Measurements from ENCODE around the gene TCF7L2. TPM values are rescaled to one million over a fixed set of nuclear protein-coding genes. Genes with fewer than 3 reads are reported as not detected.

The TCF7L2 gene
- total RNA-seq, 1 experiment from 2014 or later, result 45.2 TPM

GRCh38 chr10:113038985-113039384 is 88.9 kb downstream of the TCF7L2 start:
- no peak for TF ChIP-seq REST (IDR thresholded peaks at IDR 0.05; ENCODE audit: insufficient read depth in 1 of 2, low read depth in 2 of 2, low read length in 1 of 2)
- TF ChIP-seq TCF7L2 (IDR thresholded peaks at IDR 0.05; ENCODE audit: low read depth, low read length), result no peak
- TF ChIP-seq POLR2AphosphoS5 (IDR thresholded peaks at IDR 0.05; ENCODE audit: low read depth, low read length), result no peak
- no peak for TF ChIP-seq SIN3A (IDR thresholded peaks at IDR 0.05; ENCODE audit: borderline replicate concordance, insufficient read depth, low read depth, low read length)
- no peak for TF ChIP-seq CTCF (IDR thresholded peaks at IDR 0.05)
- intact Hi-C loops (cut with micrococcal nuclease; ENCODE audit: unreplicated experiment) (no loop called here), in situ Hi-C loops (cut with HindIII; ENCODE audit: low pct_unique_long_range_greater_than_20kb, low sequenced_read_pairs) (no loop called here)
- Histone ChIP-seq H3K4me3 (ENCODE audit: low read depth in 2 of 2, low read length in 2 of 2) (no peak overlapping the region), H3K9me3 (ENCODE audit: control insufficient read depth, insufficient read depth, low read depth, low read length) (no peaks in the 10 kb centered on the region), H3K36me3 (ENCODE audit: control insufficient read depth, insufficient read depth, low read length) (no peaks in the 10 kb centered on the region; the same call in 1 of the 2 replicates), H3K4me1 (ENCODE audit: control insufficient read depth, insufficient read depth, low read length) (peaks cover 15% of the 10 kb centered on the region), H3K27me3 (ENCODE audit: control insufficient read depth, insufficient read depth, low read length) (no peaks in the 10 kb centered on the region), H3K27ac (ENCODE audit: low read length) (0 out of 2 replicates have a peak overlapping the region, but pooled peaks have one; percentile 30)
- POLR2A ChIA-PET, result no interaction called here
- BruUV-seq (replicated peaks), result no TSS peak
- ATAC-seq, result no peak
- CTCF ChIA-PET, result no interaction called here
- no peak for DNase-seq (ENCODE audit: low read depth, low spot score)

- ATAC-seq (no peak), DNase-seq (ENCODE audit: low read depth, low spot score) (no peak)
- POLR2A ChIA-PET, result no interaction called here
- intact Hi-C loops (cut with micrococcal nuclease; ENCODE audit: unreplicated experiment) (no loop called here), in situ Hi-C loops (cut with HindIII; ENCODE audit: low pct_unique_long_range_greater_than_20kb, low sequenced_read_pairs) (no loop called here)
- Histone ChIP-seq H3K27ac (ENCODE audit: low read length) (peak overlapping the region; percentile 5; the same call in 1 of the 2 replicates), H3K4me3 (ENCODE audit: low read depth in 2 of 2, low read length in 2 of 2) (no peak overlapping the region), H3K36me3 (ENCODE audit: control insufficient read depth, insufficient read depth, low read length) (no peaks in the 10 kb centered on the region; the same call in 1 of the 2 replicates), H3K4me1 (ENCODE audit: control insufficient read depth, insufficient read depth, low read length) (peaks cover 22% of the 10 kb centered on the region), H3K27me3 (ENCODE audit: control insufficient read depth, insufficient read depth, low read length) (no peaks in the 10 kb centered on the region), H3K9me3 (ENCODE audit: control insufficient read depth, insufficient read depth, low read depth, low read length) (no peaks in the 10 kb centered on the region)
- CTCF ChIA-PET, result no interaction called here
- no TSS peak for BruUV-seq (replicated peaks)
- TF ChIP-seq REST (IDR thresholded peaks at IDR 0.05; ENCODE audit: insufficient read depth in 1 of 2, low read depth in 2 of 2, low read length in 1 of 2) (no peak), POLR2AphosphoS5 (IDR thresholded peaks at IDR 0.05; ENCODE audit: low read depth, low read length) (no peak), TCF7L2 (IDR thresholded peaks at IDR 0.05; ENCODE audit: low read depth, low read length) (no peak)
Measured at GRCh38 chr10:113041324-113041723, 91.3 kb downstream of the TCF7L2 start.
